Fibroblast of lung (primary cell): ENCODE measurements around the gene MCTP2.

Experiments
- EZH2 ChIP-seq: IDR thresholded peaks from 2 replicates; pipeline ENCODE4 v1.5.1; 2012; ENCODE audit warnings: low read length, control low read depth, mild to moderate bottlenecking; ENCODE audit errors: missing control alignments
- TF ChIP-seq, protein P1 (sequence below), 2 donors: IDR thresholded peaks in 1 of 2; conservative IDR thresholded peaks in 1 of 2; 1 replicate in 1 of 2; 2 replicates in 1 of 2; pipeline ENCODE4 v1.5.1; 2011 to 2012; ENCODE audit warnings: low read length in 2 of 2, control low read depth in 1 of 2, inconsistent platforms in 1 of 2, low read depth in 1 of 2, mild to moderate bottlenecking in 1 of 2

DNA sequence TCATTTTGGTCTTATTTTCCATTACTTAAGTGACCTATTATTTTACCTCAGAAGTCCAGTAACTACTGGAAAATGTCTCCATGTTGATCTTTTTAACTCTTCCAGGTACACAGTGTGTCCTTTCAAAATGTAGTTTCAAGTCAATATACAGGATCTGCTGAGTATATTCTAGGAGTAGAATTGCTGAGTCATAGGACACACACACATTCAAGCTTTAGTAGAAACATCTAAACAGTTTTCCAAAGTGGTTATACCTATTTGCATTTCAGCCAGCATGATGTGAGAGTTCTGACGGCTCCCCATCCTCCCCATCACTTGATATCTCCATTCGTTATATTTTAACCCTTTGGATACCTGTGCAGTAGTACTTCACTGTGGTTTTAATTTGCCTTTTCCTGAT is 271.9 kb downstream of the MCTP2 start:
- TF ChIP-seq, protein P1, sequence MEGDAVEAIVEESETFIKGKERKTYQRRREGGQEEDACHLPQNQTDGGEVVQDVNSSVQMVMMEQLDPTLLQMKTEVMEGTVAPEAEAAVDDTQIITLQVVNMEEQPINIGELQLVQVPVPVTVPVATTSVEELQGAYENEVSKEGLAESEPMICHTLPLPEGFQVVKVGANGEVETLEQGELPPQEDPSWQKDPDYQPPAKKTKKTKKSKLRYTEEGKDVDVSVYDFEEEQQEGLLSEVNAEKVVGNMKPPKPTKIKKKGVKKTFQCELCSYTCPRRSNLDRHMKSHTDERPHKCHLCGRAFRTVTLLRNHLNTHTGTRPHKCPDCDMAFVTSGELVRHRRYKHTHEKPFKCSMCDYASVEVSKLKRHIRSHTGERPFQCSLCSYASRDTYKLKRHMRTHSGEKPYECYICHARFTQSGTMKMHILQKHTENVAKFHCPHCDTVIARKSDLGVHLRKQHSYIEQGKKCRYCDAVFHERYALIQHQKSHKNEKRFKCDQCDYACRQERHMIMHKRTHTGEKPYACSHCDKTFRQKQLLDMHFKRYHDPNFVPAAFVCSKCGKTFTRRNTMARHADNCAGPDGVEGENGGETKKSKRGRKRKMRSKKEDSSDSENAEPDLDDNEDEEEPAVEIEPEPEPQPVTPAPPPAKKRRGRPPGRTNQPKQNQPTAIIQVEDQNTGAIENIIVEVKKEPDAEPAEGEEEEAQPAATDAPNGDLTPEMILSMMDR (conservative IDR thresholded peaks at IDR 0.05 in 1 of 2, IDR thresholded peaks at IDR 0.05 in 1 of 2; ENCODE audit: low read depth in 1 of 2, low read length in 2 of 2): no peak
- TF ChIP-seq EZH2: no peak
